HepG2 (cell line): ENCODE measurements around the gene DNM1. TPM values are rescaled to one million over a fixed set of nuclear protein-coding genes. Genes with fewer than 3 reads are reported as not detected.

Experiments
- GTF3A ChIP-seq: sonication (generic); formaldehyde crosslinking; conservative IDR thresholded peaks from 2 replicates; pipeline ENCODE4 v1.4.0; 2020; ENCODE audit warnings: mild to moderate bottlenecking, missing genetic modification reagents
- THAP9 ChIP-seq: sonication (generic); formaldehyde crosslinking; IDR thresholded peaks from 2 replicates; pipeline ENCODE4; 2020; ENCODE audit warnings: missing genetic modification reagents, mild to moderate bottlenecking, borderline replicate concordance
- ZBED4 ChIP-seq: sonication (generic); formaldehyde crosslinking; IDR thresholded peaks from 2 replicates; pipeline ENCODE4 v1.4.0; 2020; ENCODE audit warnings: missing genetic modification reagents, borderline replicate concordance
- ZBTB4 ChIP-seq: sonication (generic); formaldehyde crosslinking; IDR thresholded peaks from 2 replicates; pipeline ENCODE4 v1.4.0; 2020; ENCODE audit warnings: missing genetic modification reagents, mild to moderate bottlenecking, borderline replicate concordance
- polyA plus RNA-seq, 8 experiments: library from polyadenylated mRNA; depleted of rRNA in 3 of 8; stranded (reverse) in 7 of 8; unstranded in 1 of 8; fragments of >200 nt; fragmentation: Illumina TruSeq in 4 of 8; extraction: Trizol in 4 of 8; gene quantifications; 2 replicates each; pipeline versions ENCODE4 v1.2.1 to v1.2.3, GENCODE V29; 2011 to 2016; ENCODE audit warnings: low read depth in 4 of 8, missing spikeins in 1 of 8, mixed read lengths in 1 of 8; ENCODE audit not compliant: insufficient read depth in 1 of 8
- total RNA-seq, 5 experiments: library from RNA; depleted of rRNA; stranded (reverse); fragments of >200 nt; fragmentation: Illumina TruSeq; extraction: Trizol; gene quantifications; 2 replicates each; pipeline ENCODE4 v1.2.3, GENCODE V29; 2016; ENCODE audit warnings: low read depth in 1 of 5
- TF ChIP-seq, protein P1 (sequence below): sonication (generic); formaldehyde crosslinking; IDR thresholded peaks from 2 replicates; pipeline ENCODE4 v1.4.0; 2020; ENCODE audit warnings: missing genetic modification reagents, borderline replicate concordance
- TF ChIP-seq, protein P2 (sequence below): sonication (generic); formaldehyde crosslinking; IDR thresholded peaks from 2 replicates; pipeline ENCODE4 v1.4.0; 2020; ENCODE audit warnings: missing genetic modification reagents
- TF ChIP-seq, protein P3 (sequence below): sonication (generic); formaldehyde crosslinking; IDR thresholded peaks from 2 replicates; pipeline ENCODE4 v1.4.0; 2020; ENCODE audit warnings: mild to moderate bottlenecking, missing genetic modification reagents

The DNM1 gene
- total and polyA plus RNA-seq, 2 of the 13 experiments (the other 11 are each of a cell fraction or from before 2014, with no cell fraction given) = 0.13 to 0.58 TPM

DNA sequence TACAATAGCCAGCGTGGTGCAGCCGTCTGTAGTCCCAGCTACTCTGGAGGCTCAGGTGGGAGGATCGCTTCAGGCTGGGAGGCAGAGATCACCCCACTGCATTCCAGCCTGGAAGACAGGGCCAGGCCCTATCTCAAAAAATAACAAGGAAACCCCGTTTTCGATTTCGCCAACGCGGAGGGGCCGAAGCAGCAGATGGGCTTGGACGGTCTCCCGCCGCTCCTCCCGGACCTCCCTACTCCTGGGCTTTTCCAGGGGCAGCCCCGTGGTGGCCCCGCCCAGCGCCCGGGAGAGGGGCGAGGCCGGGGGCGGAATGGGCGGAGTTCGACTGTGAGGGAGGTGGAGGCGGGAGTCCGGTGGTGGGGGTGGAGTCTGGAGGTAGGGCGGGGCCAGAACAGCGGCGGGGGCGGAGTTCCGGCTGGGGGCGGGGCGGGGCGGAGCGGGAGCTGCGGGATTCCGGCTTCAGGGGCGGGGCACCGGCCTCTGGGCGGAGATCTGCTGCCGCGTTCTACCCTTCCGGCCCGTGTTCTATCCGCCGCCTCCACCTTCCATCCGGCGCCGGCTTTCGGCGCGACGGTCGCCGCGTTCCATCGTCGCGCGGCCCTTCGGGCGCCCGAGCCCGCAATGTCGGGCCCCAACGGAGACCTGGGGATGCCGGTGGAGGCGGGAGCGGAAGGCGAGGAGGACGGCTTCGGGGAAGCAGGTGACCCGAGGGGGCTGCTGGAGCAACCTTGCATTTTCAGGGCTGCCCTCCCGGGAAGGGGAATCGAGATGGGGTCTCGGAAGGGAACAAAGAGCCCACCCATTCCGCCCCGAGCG is 43.2 kb upstream of the DNM1 start, which contains the start of gene BBLN (continued):
- TF ChIP-seq ZBED4 (CRISPR knock-in tag) (no peak; the same call in 1 of the 2 replicates), GTF3A (no peak), ZBTB4 (CRISPR knock-in tag) (no peak), THAP9 (CRISPR knock-in tag) (peak; percentile 15; the same call in 1 of the 2 replicates)
- TF ChIP-seq, protein P1, sequence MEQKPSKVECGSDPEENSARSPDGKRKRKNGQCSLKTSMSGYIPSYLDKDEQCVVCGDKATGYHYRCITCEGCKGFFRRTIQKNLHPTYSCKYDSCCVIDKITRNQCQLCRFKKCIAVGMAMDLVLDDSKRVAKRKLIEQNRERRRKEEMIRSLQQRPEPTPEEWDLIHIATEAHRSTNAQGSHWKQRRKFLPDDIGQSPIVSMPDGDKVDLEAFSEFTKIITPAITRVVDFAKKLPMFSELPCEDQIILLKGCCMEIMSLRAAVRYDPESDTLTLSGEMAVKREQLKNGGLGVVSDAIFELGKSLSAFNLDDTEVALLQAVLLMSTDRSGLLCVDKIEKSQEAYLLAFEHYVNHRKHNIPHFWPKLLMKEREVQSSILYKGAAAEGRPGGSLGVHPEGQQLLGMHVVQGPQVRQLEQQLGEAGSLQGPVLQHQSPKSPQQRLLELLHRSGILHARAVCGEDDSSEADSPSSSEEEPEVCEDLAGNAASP (CRISPR knock-in tag) = no peak
- TF ChIP-seq, protein P2, sequence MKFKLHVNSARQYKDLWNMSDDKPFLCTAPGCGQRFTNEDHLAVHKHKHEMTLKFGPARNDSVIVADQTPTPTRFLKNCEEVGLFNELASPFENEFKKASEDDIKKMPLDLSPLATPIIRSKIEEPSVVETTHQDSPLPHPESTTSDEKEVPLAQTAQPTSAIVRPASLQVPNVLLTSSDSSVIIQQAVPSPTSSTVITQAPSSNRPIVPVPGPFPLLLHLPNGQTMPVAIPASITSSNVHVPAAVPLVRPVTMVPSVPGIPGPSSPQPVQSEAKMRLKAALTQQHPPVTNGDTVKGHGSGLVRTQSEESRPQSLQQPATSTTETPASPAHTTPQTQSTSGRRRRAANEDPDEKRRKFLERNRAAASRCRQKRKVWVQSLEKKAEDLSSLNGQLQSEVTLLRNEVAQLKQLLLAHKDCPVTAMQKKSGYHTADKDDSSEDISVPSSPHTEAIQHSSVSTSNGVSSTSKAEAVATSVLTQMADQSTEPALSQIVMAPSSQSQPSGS (CRISPR knock-in tag) = peak; percentile 37; the same call in 1 of the 2 replicates
- TF ChIP-seq, protein P3, sequence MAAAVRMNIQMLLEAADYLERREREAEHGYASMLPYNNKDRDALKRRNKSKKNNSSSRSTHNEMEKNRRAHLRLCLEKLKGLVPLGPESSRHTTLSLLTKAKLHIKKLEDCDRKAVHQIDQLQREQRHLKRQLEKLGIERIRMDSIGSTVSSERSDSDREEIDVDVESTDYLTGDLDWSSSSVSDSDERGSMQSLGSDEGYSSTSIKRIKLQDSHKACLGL (CRISPR knock-in tag) = peak; percentile 52; the same call in 1 of the 2 replicates
